Psoas muscle (tissue), 8 donors: ENCODE measurements around the gene CDC42BPG. TPM values are rescaled to one million over a fixed set of nuclear protein-coding genes. Genes with fewer than 3 reads are reported as not detected.

Experiments
- ATAC-seq, 4 donors: fragments of 200-7000 bp; cut with Tn5 transposase; one replicate each; pipeline ENCODE4 v1.9.1; 2020; ENCODE audit warnings: moderate library complexity in 3 of 4, mild to moderate bottlenecking in 2 of 4
- DNase-seq, 2 donors: peaks; one replicate each; pipeline ENCODE4 v3.0.0-alpha.2; 2020
- H3K27ac ChIP-seq: fragments of 200-600 bp; one replicate; pipeline ENCODE4 v1.8.0; 2022
- H3K27me3 ChIP-seq, 3 donors: fragments of 200-600 bp in 1 of 3; one replicate each; pipeline versions ENCODE4 v1.6.1 to v1.8.0; 2013 to 2022; ENCODE audit warnings: low read length in 2 of 3, mild to moderate bottlenecking in 2 of 3, moderate library complexity in 1 of 3; ENCODE audit not compliant: insufficient read depth in 3 of 3
- H3K36me3 ChIP-seq, 2 donors: fragments of 200-600 bp in 1 of 2; one replicate each; pipeline versions ENCODE4 v1.6.1 to v1.8.0; 2013 to 2022; ENCODE audit warnings: low read depth in 1 of 2, mild to moderate bottlenecking in 1 of 2, moderate library complexity in 1 of 2; ENCODE audit not compliant: insufficient read depth in 1 of 2
- H3K4me1 ChIP-seq: fragments of 200-600 bp; one replicate; pipeline ENCODE4 v1.8.0; 2022
- H3K4me3 ChIP-seq: fragments of 200-600 bp; one replicate; pipeline ENCODE4 v1.8.0; 2022; ENCODE audit warnings: mild to moderate bottlenecking
- H3K9me3 ChIP-seq: fragments of 200-600 bp; one replicate; pipeline ENCODE4 v1.8.0; 2022
- WGBS, 3 donors: extraction: QIAGEN DNeasy Blood & Tissue Kit; methylation state at CpG; one replicate each; pipeline versions ENCODE4 v1.1.6 to v1.1.7; 2013; 5-methylcytosine and 5-hydroxymethylcytosine counted together
- intact Hi-C, 2 donors: fragments of 100-400 bp; cut with DNase I; formaldehyde crosslinking; loops; one replicate each; pipeline versions ENCODE4 v1.11.0 to v1.14.2; 2022
- polyA plus RNA-seq, 3 donors: library from polyadenylated mRNA; stranded (reverse); fragments of 200-250 nt; gene quantifications; one replicate each; pipeline ENCODE4 v1.2.3, GENCODE V29; 2013
- total RNA-seq, 4 donors: library from RNA; stranded (reverse); fragmentation: NEBNext Ultra II Directional in 2 of 4; extraction: Animal tissue kit (Norgen Biotek cat#: 25700) in 2 of 4; gene quantifications; one replicate each; pipeline versions ENCODE4 v1.2.1 to v1.2.4, GENCODE V29; 2021 to 2023
- TF ChIP-seq, protein P1 (sequence below): fragments of 200-600 bp; IDR thresholded peaks from one replicate; pipeline ENCODE4 v1.8.0; 2022; ENCODE audit warnings: antibody characterized with exemption
- donor health status: healthy with polysubstance abuse.
- donor health status: DM: no; HTN: no; CAD: no; lungs with moderate emphysema.
- donor health status: Bipolar disorder and iron deficiency.
- donor health status: healthy.
- donor health status: DM: yes; HTN: yes; CAD: no.
- donor health status: DM: no; HTN: no; CAD: no.
- donor health status: DM: no; HTN: no; CAD: no.
- donor health status: DM: yes; HTN: yes; CAD: no.

CDC42BPG gene
- total and polyA plus RNA-seq, 7 donors: 0.04 to 2.2 (median 0.06) TPM; not detected in 1

DNA sequence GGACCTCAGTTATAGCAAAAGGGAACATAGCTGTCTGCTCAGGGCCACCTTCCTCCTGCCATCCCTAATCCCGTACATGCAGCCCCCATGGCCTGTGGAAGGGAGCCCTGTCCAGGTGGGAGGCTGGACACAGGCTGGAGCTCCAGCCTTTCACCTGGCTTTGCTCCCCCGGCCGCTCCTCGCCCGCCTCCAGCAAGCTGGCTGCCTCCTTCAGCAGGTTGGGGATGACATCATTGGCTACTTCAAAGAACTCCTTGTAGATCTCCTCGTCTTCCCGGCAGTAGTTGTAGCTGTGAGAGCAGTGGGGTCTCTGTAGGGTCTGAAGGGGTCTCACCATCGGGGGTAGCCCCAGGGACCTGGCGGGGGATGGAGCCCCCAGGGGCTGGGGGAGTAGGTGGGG, 39.0 kb downstream of the CDC42BPG start:
- WGBS, 3 donors: 91 to 97% (median 94%) methylated on average over 9 of the region's 9 CpGs
- ATAC-seq (no peak), DNase-seq (no peak)
- no peak overlapping the region for H3K4me3 ChIP-seq
- intact Hi-C loops: no loop called here
- H3K27me3 ChIP-seq: no peaks in the 10 kb centered on the region
- H3K4me1 ChIP-seq: peaks cover 16% of the 10 kb centered on the region
- TF ChIP-seq, protein P1, sequence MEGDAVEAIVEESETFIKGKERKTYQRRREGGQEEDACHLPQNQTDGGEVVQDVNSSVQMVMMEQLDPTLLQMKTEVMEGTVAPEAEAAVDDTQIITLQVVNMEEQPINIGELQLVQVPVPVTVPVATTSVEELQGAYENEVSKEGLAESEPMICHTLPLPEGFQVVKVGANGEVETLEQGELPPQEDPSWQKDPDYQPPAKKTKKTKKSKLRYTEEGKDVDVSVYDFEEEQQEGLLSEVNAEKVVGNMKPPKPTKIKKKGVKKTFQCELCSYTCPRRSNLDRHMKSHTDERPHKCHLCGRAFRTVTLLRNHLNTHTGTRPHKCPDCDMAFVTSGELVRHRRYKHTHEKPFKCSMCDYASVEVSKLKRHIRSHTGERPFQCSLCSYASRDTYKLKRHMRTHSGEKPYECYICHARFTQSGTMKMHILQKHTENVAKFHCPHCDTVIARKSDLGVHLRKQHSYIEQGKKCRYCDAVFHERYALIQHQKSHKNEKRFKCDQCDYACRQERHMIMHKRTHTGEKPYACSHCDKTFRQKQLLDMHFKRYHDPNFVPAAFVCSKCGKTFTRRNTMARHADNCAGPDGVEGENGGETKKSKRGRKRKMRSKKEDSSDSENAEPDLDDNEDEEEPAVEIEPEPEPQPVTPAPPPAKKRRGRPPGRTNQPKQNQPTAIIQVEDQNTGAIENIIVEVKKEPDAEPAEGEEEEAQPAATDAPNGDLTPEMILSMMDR: no peak
- no peak overlapping the region for H3K27ac ChIP-seq
- no peaks in the 10 kb centered on the region for H3K9me3 ChIP-seq
- peaks cover 0 to 44% of the 10 kb centered on the region in 2 donors for H3K36me3 ChIP-seq

DNA sequence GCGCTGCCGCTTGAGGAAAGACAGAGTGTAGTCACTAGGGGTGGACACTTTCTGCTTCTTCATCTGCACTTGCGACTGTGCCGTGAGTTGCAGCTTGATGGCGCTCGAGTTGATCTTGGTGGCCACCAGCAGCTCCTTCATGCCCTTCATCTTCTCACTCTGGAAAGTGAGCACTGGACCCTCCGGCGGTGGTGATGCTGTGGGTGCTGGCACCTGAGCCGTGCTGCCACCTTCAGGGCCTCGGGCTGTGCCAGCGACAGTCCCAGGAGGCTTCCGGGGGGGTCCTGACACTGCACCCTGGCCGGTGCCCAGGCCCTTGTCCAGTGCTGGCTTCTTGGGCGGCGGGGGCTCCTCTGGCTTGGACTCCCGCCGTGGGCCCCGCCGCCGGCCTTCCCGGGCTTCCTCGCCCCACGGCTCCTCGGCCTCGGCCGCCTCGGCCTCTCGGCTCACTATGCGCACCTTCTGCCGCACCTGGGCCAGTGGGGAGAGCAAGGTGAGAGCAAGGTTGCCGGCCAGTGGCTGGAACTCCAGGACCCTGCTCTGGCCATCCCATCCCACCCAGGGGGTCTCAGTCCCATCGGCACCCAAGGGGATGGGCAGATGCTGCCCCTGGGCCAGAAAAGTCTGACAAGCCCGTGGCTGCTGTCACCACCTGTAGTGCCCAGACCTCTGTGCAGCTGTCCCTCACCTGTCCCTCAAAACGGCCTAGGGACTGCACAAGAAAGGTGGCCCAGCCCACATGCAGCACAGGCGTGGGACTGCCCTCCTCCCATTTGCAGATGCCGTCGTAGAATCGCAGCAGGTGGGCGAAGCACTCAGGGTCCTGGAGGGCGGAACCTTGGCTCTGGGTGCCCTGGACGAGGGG, 39.9 kb downstream of the CDC42BPG start:
- Histone ChIP-seq H3K9me3 (no peaks in the 10 kb centered on the region), H3K4me1 (peaks cover 12% of the 10 kb centered on the region), H3K27me3 (no peaks in the 10 kb centered on the region), H3K4me3 (peak overlapping the region; percentile 66), H3K27ac (no peak overlapping the region), H3K36me3 (peaks cover 0 to 44% of the 10 kb centered on the region in 2 donors)
- TF ChIP-seq, protein P1: no peak
- ATAC-seq (no peak), DNase-seq (no peak)
- 88 to 93% (median 88%) methylated on average over 41 of the region's 41 CpGs for WGBS, 3 donors
- intact Hi-C loops: no loop called here

DNA sequence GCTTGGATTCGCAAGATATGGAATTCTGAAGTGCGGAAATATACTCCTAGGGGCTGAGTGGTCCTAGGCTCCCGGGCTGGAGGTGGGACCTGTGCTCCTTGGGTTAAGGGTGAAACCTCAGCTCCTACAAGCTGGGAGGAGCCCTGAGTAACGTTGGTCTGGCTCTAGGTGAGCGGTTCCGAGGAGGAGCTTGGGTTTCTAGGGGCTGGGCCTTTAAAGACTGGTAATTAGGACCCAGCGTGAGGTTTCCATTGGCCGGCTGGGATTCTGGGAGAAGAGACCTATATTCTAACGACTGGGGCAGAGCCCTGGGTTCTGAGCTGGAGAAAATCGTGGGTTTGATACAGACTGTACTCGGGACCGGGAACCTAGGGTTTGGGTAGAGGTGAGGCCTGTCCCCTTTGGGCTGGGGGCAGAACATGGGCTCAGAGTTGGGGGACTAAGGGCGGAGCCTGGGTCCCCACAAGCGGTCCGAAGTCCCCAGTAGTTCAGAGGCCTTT, 40.6 kb downstream of the CDC42BPG start:
- H3K27ac ChIP-seq: peak overlapping the region; percentile 67
- no peak for DNase-seq
- H3K4me3 ChIP-seq: peak overlapping the region; percentile 66
- no peaks in the 10 kb centered on the region for H3K27me3 ChIP-seq
- WGBS, 3 donors: 43 to 45% (median 44%) methylated on average over 15 of the region's 15 CpGs
- ATAC-seq: no peak
- H3K4me1 ChIP-seq: peaks cover 7% of the 10 kb centered on the region
- no peaks in the 10 kb centered on the region for H3K9me3 ChIP-seq
- intact Hi-C loops: no loop called here
- TF ChIP-seq, protein P1: no peak
- H3K36me3 ChIP-seq: peaks cover 0 to 46% of the 10 kb centered on the region in 2 donors

DNA sequence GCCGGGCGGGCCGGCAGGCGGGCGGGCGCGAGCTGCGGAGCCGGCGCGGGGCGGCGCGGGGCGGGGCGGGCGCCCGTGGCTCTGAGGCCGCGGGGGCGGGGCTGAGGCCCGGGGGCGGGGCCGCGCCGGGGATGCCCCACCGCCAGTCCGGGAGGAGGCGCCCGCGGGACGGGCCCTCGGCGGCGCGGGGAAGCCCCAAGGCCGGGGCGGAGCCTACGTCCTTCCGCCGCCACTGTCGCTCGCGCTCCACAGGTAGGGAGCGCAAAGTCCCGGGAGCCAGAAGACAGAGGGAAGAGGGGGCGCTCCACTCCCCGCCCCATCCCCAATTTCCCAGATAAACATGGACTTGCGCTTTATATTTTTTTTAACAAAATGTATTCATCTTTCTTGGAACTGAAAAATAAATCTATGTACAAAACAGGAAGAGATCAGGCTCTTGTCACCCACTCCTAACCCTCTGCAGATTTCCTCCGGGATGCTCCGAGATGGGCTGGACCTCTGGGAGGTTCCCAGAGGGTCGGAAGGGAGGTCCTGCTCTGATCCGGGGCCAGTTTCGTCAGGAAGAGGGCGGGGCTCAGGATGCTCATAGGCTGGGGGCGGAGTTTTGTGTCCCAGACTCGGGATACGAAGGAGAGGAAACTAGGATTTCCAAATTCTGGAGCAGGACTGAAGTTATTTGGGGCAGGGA, 41.2 kb downstream of the CDC42BPG start, which contains the start of gene MAP4K2:
TSS of gene MAP4K2 (minus strand) at position 57 of the 688 bp plus-strand sequence. CDS start 65 bp downstream, outside the sequence.
- peak within 1 kb of the TSS; percentile 66 for H3K4me3 ChIP-seq
- TF ChIP-seq, protein P1: peak; percentile 38
- intact Hi-C loops: no loop called here
- H3K9me3 ChIP-seq: no peaks in the 10 kb centered on the region
- peaks cover 0 to 45% of the 10 kb centered on the region in 2 donors for H3K36me3 ChIP-seq
- peak; percentile 85 to 95 (median 93) for ATAC-seq
- H3K4me1 ChIP-seq: peaks cover 7% of the 10 kb centered on the region
- no peaks in the 10 kb centered on the region for H3K27me3 ChIP-seq
- peak within 1 kb of the TSS; percentile 67 for H3K27ac ChIP-seq
- DNase-seq: peak; percentile 90 to 92
- WGBS, 3 donors: 0 to 1% (median 0%) methylated on average over 36 to 58 of the region's 58 CpGs
